GM23248 (cell line): ENCODE measurements around the gene ACOT4. TPM values are rescaled to one million over a fixed set of nuclear protein-coding genes. Genes with fewer than 3 reads are reported as not detected.
"Not testable (repeated sequence)": the region's sequence is repeated elsewhere in the genome, so short reads cannot be mapped to it uniquely, and the experiment has no call there.

Source experiments
- DNase-seq: peaks from one replicate; pipeline ENCODE4 v3.0.0-alpha.2; 2015
- H2AFZ ChIP-seq: fragments of 200-600 bp; sonication (generic); 2 replicates; pipeline ENCODE4 v1.6.1; 2016; ENCODE audit warnings: antibody characterized with exemption
- H3F3A ChIP-seq: fragments of 200-600 bp; sonication (generic); 2 replicates; pipeline ENCODE4 v1.6.1; 2016; ENCODE audit warnings: mild to moderate bottlenecking, antibody characterized with exemption, mixed run types; ENCODE audit not compliant: insufficient read depth
- H3K27ac ChIP-seq: fragments of 200-600 bp; sonication (generic); 2 replicates; pipeline ENCODE4 v1.5.1; 2016; ENCODE audit warnings: mild to moderate bottlenecking
- H3K27me3 ChIP-seq: fragments of 200-600 bp; sonication (generic); replicated peaks from 2 replicates; pipeline ENCODE4 v1.6.1; 2016; ENCODE audit warnings: mild to moderate bottlenecking; ENCODE audit not compliant: insufficient read depth
- H3K36me3 ChIP-seq: fragments of 200-600 bp; sonication (generic); 2 replicates; pipeline ENCODE4 v1.6.1; 2016; ENCODE audit warnings: low read depth, mild to moderate bottlenecking
- H3K4me1 ChIP-seq: fragments of 200-600 bp; sonication (generic); 2 replicates; pipeline ENCODE4 v1.6.1; 2016; ENCODE audit warnings: mild to moderate bottlenecking; ENCODE audit not compliant: insufficient read depth
- H3K4me2 ChIP-seq: fragments of 200-600 bp; sonication (generic); one replicate; pipeline ENCODE4 v1.6.1; 2016; ENCODE audit warnings: mild to moderate bottlenecking; ENCODE audit not compliant: unreplicated experiment
- H3K4me3 ChIP-seq: fragments of 200-600 bp; sonication (generic); 2 replicates; pipeline ENCODE4 v1.5.1; 2016; ENCODE audit warnings: mild to moderate bottlenecking
- H3K79me2 ChIP-seq: fragments of 200-600 bp; sonication (generic); 2 replicates; pipeline ENCODE4 v1.6.1; 2016; ENCODE audit warnings: mild to moderate bottlenecking; ENCODE audit not compliant: insufficient read depth
- H3K9ac ChIP-seq: fragments of 200-600 bp; sonication (generic); 2 replicates; pipeline ENCODE4 v1.6.1; 2016; ENCODE audit warnings: mild to moderate bottlenecking
- H3K9me2 ChIP-seq: fragments of 200-600 bp; sonication (generic); 2 replicates; pipeline ENCODE4 v1.6.1; 2016; ENCODE audit warnings: mixed run types, mild to moderate bottlenecking, moderate library complexity; ENCODE audit not compliant: insufficient read depth
- H3K9me3 ChIP-seq: fragments of 200-600 bp; sonication (generic); one replicate; pipeline ENCODE4 v1.6.1; 2017; ENCODE audit warnings: low read depth
- H4K20me1 ChIP-seq: fragments of 200-600 bp; sonication (generic); 2 replicates; pipeline ENCODE4 v1.6.0; 2016; ENCODE audit not compliant: insufficient read depth
- EZH2 ChIP-seq: fragments of 200-600 bp; sonication (generic); IDR thresholded peaks from 2 replicates; pipeline ENCODE4 v1.6.1; 2018; ENCODE audit warnings: antibody characterized with exemption, mild to moderate bottlenecking; ENCODE audit not compliant: insufficient read depth, poor library complexity, severe bottlenecking
- EZH2phosphoT487 ChIP-seq: fragments of 200-600 bp; sonication (generic); IDR thresholded peaks from 2 replicates; pipeline ENCODE4 v1.6.1; 2018; ENCODE audit warnings: antibody characterized with exemption, moderate library complexity, mild to moderate bottlenecking, low read depth; ENCODE audit not compliant: insufficient read depth
- WGBS, 2 experiments: methylation state at CpG; one replicate each; pipeline ENCODE4 v1.1.6; 2015 to 2017; ENCODE audit warnings: low lambda C conversion rate in 2 of 2, low coverage in 1 of 2; ENCODE audit errors: missing lambda C conversion rate in 2 of 2; 5-methylcytosine and 5-hydroxymethylcytosine counted together
- in situ Hi-C: fragments of 300-500 bp; cut with MboI; formaldehyde crosslinking; loops from 2 replicates; pipeline ENCODE4 v1.15.0; 2020
- polyA plus RNA-seq: library from polyadenylated mRNA; unstranded; fragments of >200 nt; fragmentation: Nextera tagmentation; extraction: Ambion mirVana; gene quantifications from 2 replicates; pipeline ENCODE4 v1.2.1, GENCODE V29; 2016
- total RNA-seq: library from RNA; depleted of rRNA; stranded (reverse); fragments of >200 nt; shearing (Covaris generic); gene quantifications from 2 replicates; pipeline ENCODE4 v1.2.3, GENCODE V29; 2014

The ACOT4 gene
- total and polyA plus RNA-seq, 2 experiments from 2014 or later, result 1.5 to 1.6 TPM

- H3K79me2 ChIP-seq, result no peaks in the 10 kb centered on the region
- no peaks in the 10 kb centered on the region for H3K27me3 ChIP-seq
- in situ Hi-C loops, result no loop called here
- H3F3A ChIP-seq, result no peaks in the 10 kb centered on the region; the same call in 1 of the 2 replicates
- H3K9me2 ChIP-seq, result no peaks in the 10 kb centered on the region
- 79 to 85% methylated on average over 1 of the region's 1 CpG for WGBS, 2 experiments
- no peak overlapping the region for H3K4me3 ChIP-seq
- no peak overlapping the region for H3K9ac ChIP-seq
- H3K4me1 ChIP-seq, result no peaks in the 10 kb centered on the region
- H3K36me3 ChIP-seq, result no peaks in the 10 kb centered on the region
- no peaks in the 10 kb centered on the region for H4K20me1 ChIP-seq
- no peak overlapping the region for H3K4me2 ChIP-seq
- no peak overlapping the region for H3K27ac ChIP-seq
- no peaks in the 10 kb centered on the region for H3K9me3 ChIP-seq
- no peak overlapping the region for H2AFZ ChIP-seq
- no peak for TF ChIP-seq EZH2phosphoT487
- no peak for TF ChIP-seq EZH2
- no peak for DNase-seq
Measured at GRCh38 chr14:73588695-73589094, 3.0 kb upstream of the ACOT4 start.

- Histone ChIP-seq H3K4me2 (no peak overlapping the region), H3K9ac (no peak overlapping the region), H3K9me3 (no peaks in the 10 kb centered on the region), H3K36me3 (no peaks in the 10 kb centered on the region), H3K27ac (no peak overlapping the region), H4K20me1 (no peaks in the 10 kb centered on the region), H3K4me1 (no peaks in the 10 kb centered on the region), H3K79me2 (no peaks in the 10 kb centered on the region), H3K4me3 (no peak overlapping the region), H3K9me2 (no peaks in the 10 kb centered on the region), H3F3A (no peaks in the 10 kb centered on the region; the same call in 1 of the 2 replicates), H2AFZ (no peak overlapping the region), H3K27me3 (no peaks in the 10 kb centered on the region)
- TF ChIP-seq EZH2phosphoT487 (no peak), EZH2 (no peak)
- in situ Hi-C loops, result no loop called here
- no peak for DNase-seq
- 89 to 94% methylated on average over 4 of the region's 4 CpGs for WGBS, 2 experiments
Measured at GRCh38 chr14:73589116-73589515, 2.6 kb upstream of the ACOT4 start.

DNA sequence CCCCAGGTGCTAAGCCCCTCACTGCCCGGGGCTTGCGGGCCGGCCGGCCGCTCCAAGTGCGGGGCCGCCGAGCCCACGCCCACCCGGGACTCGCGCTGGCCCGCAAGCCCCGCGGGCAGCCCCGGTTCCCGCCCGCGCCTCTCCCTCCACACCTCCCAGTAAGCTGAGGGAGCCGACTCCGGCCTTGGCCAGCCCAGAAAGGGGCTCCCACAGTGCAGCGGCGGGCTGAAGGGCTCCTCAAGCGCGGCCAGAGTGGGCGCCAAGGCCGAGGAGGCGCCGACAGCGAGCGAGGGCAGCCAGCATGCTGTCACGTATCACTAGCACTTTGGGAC is 1.0 kb upstream of the ACOT4 start:
- in situ Hi-C loops, H3K9me3 ChIP-seq, H3K79me2 ChIP-seq, H3K4me1 ChIP-seq, H2AFZ ChIP-seq, DNase-seq, H4K20me1 ChIP-seq, H3K4me2 ChIP-seq, H3K36me3 ChIP-seq, H3K4me3 ChIP-seq, H3K9me2 ChIP-seq, H3F3A ChIP-seq, H3K27ac ChIP-seq, H3K9ac ChIP-seq, H3K27me3 ChIP-seq: not testable (repeated sequence)
- 96 to 98% methylated on average over 16 to 32 of the region's 32 CpGs for WGBS, 2 experiments

DNA sequence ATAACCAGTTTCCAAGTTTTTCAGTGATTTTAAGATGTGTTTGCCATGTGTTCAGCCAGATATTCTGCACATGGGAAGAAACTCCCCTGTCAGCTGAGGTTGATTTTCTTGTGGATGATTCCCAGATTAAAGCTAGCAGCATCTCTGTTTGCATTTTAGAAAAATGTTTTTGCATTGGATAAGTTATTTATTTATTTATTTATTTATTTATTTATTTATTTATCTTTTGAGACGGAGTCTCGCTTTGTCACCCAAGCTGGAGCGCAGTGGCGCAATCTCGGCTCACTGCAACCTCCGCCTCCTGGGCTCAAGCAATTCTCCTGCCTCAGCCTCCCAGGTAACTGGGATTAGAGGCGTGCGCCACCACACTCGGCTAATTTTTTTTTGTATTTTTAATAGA is 2.8 kb downstream of the ACOT4 start:
- H4K20me1 ChIP-seq, result no peaks in the 10 kb centered on the region
- no peak overlapping the region for H3K27ac ChIP-seq
- H3K9ac ChIP-seq, result no peak overlapping the region
- no peaks in the 10 kb centered on the region for H3K36me3 ChIP-seq
- no peaks in the 10 kb centered on the region for H3K27me3 ChIP-seq
- in situ Hi-C loops, result no loop called here
- 85 to 89% methylated on average over 9 of the region's 9 CpGs for WGBS, 2 experiments
- H3K9me3 ChIP-seq, result no peaks in the 10 kb centered on the region
- TF ChIP-seq EZH2, result no peak
- no peaks in the 10 kb centered on the region for H3K9me2 ChIP-seq
- no peak overlapping the region for H2AFZ ChIP-seq
- no peak for DNase-seq
- no peaks in the 10 kb centered on the region; the same call in 1 of the 2 replicates for H3F3A ChIP-seq
- H3K4me2 ChIP-seq, result no peak overlapping the region
- no peaks in the 10 kb centered on the region for H3K79me2 ChIP-seq
- no peaks in the 10 kb centered on the region for H3K4me1 ChIP-seq
- no peak overlapping the region for H3K4me3 ChIP-seq

- Histone ChIP-seq H2AFZ (no peak overlapping the region), H3K4me1 (no peaks in the 10 kb centered on the region), H3K9ac (no peak overlapping the region), H3K9me3 (no peaks in the 10 kb centered on the region), H3K36me3 (no peaks in the 10 kb centered on the region), H3K9me2 (no peaks in the 10 kb centered on the region), H3K4me2 (no peak overlapping the region), H3K4me3 (no peak overlapping the region), H3K79me2 (no peaks in the 10 kb centered on the region), H3K27me3 (no peaks in the 10 kb centered on the region), H3K27ac (no peak overlapping the region), H3F3A (no peaks in the 10 kb centered on the region), H4K20me1 (no peaks in the 10 kb centered on the region)
- in situ Hi-C loops, result no loop called here
- no peak for DNase-seq
- TF ChIP-seq EZH2phosphoT487 (no peak), EZH2 (no peak)
Measured at GRCh38 chr14:73599499-73599898, 7.8 kb downstream of the ACOT4 start.
